Measurements from ENCODE around the gene GRIK4.

DNA sequence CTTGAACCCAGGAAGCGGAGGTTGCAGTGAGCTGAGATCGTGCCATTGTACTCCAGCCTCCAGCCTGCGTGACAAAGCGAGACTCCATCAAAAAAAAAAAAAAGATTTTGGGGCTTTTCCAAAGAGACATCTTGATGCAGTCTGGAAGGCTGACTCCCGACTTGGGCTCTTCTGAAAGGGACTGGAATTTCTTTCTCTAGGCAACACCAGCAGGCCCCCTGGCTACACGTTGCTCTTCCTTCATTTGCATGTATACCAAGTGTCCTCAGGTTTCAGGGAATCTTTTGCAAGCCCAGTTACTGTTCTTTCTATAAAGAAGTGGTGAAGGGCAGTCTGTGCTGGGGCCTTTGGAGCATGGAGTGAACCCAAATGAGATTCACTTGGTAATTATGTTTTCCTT is 211.0 kb downstream of the GRIK4 start:
- TF ChIP-seq, protein P1, sequence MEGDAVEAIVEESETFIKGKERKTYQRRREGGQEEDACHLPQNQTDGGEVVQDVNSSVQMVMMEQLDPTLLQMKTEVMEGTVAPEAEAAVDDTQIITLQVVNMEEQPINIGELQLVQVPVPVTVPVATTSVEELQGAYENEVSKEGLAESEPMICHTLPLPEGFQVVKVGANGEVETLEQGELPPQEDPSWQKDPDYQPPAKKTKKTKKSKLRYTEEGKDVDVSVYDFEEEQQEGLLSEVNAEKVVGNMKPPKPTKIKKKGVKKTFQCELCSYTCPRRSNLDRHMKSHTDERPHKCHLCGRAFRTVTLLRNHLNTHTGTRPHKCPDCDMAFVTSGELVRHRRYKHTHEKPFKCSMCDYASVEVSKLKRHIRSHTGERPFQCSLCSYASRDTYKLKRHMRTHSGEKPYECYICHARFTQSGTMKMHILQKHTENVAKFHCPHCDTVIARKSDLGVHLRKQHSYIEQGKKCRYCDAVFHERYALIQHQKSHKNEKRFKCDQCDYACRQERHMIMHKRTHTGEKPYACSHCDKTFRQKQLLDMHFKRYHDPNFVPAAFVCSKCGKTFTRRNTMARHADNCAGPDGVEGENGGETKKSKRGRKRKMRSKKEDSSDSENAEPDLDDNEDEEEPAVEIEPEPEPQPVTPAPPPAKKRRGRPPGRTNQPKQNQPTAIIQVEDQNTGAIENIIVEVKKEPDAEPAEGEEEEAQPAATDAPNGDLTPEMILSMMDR (IDR thresholded peaks at IDR 0.05; ENCODE audit: insufficient read depth, low read length) = no peak
- TF ChIP-seq REST (IDR thresholded peaks at IDR 0.05; ENCODE audit: insufficient replicate concordance, low read depth) (no peak), POLR2AphosphoS5 (IDR thresholded peaks at IDR 0.05; ENCODE audit: low read depth) (no peak)
